Body of pancreas (tissue), 4 donors: ENCODE data around the gene HBG2. TPM values are rescaled to one million over a fixed set of nuclear protein-coding genes. Genes with fewer than 3 reads are reported as not detected.
A peak's percentile ranks its signal among the peaks of the same experiment; 100 is the strongest.

ENCODE experiments used
- ATAC-seq: fragments of 150-250 bp; one replicate; pipeline ENCODE4 v1.9.1; 2016
- DNase-seq, 4 donors: peaks; one replicate each; pipeline ENCODE4 v3.0.0-alpha.2; 2019
- H3K27ac ChIP-seq, 4 donors: fragments of 200-600 bp; sonication (generic); 1 replicate in 3 of 4; 2 replicates in 1 of 4; pipeline versions ENCODE4 v1.5.1 to v1.6.1; 2016 to 2019; ENCODE audit warnings: mild to moderate bottlenecking in 1 of 4, mixed read lengths in 1 of 4, moderate library complexity in 1 of 4
- H3K27me3 ChIP-seq, 2 donors: fragments of 200-600 bp; sonication (generic); one replicate each; pipeline ENCODE4 v1.6.0; 2016; ENCODE audit warnings: mild to moderate bottlenecking in 1 of 2
- H3K36me3 ChIP-seq, 2 donors: fragments of 200-600 bp; sonication (generic); replicated peaks in 1 of 2; 2 replicates each; pipeline ENCODE4 v1.5.1; 2016; ENCODE audit warnings: low read depth in 2 of 2; ENCODE audit not compliant: insufficient read depth in 1 of 2
- H3K4me1 ChIP-seq: fragments of 200-600 bp; sonication (generic); one replicate; pipeline ENCODE4 v1.6.0; 2016
- H3K4me3 ChIP-seq, 2 donors: fragments of 200-600 bp; sonication (generic); 1 replicate in 1 of 2; 2 replicates in 1 of 2; pipeline ENCODE4 v1.5.1; 2016 to 2019
- H3K9me3 ChIP-seq, 3 donors: fragments of 200-600 bp; sonication (generic); 1 replicate in 2 of 3; 2 replicates in 1 of 3; pipeline ENCODE4 v1.5.1; 2016
- POLR2A ChIP-seq, 3 donors: fragments of 450-650 bp; IDR thresholded peaks; one replicate each; pipeline ENCODE4 v1.6.1; 2016; ENCODE audit warnings: antibody characterized with exemption in 3 of 3, mild to moderate bottlenecking in 2 of 3
- WGBS, 2 donors: methylation state at CpG; one replicate each; pipeline ENCODE4 v1.1.5; 2017; 5-methylcytosine and 5-hydroxymethylcytosine counted together
- intact Hi-C: fragments of 100-400 bp; cut with DNase I; formaldehyde crosslinking; loops from one replicate; pipeline ENCODE4 v1.15.1; 2023
- total RNA-seq, 2 donors: library from RNA; depleted of rRNA; stranded (reverse); fragments of >200 nt; gene quantifications; one replicate each; pipeline ENCODE4 v1.1.0, GENCODE V29; 2016
- TF ChIP-seq, protein P1 (sequence below), 7 experiments: fragments of 450-650 bp in 4 of 7; fragments of 200-600 bp in 3 of 7; sonication (generic) in 3 of 7; IDR thresholded peaks; one replicate each; pipeline ENCODE4 v1.5.1; 2016 to 2019; ENCODE audit warnings: antibody characterized with exemption in 7 of 7

Gene HBG2
- total RNA-seq, 2 donors from 2014 or later = not detected

DNA sequence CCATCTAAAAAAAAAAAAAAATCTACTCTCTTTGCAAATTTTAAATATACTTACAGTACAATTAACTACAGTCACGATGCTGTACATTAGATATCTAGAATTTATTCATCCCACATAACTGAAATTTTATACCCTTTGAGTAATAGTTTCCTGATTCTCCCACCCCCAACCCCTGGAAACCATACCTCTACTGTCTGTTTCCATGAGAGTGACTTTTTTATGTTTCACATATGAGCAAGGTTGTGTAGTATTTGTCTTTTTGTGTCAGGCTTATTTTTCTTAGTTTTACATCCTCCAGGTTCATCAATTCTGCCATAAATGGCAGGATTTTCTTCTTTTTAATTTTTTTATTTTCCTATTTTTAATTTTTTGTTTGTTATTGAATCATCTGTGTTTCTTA, 30.9 kb downstream of the HBG2 start:
- Histone ChIP-seq H3K27me3 (no peaks in the 10 kb centered on the region), H3K4me1 (no peaks in the 10 kb centered on the region), H3K4me3 (no peak overlapping the region), H3K9me3 (no peaks in the 10 kb centered on the region), H3K27ac (no peak overlapping the region), H3K36me3 (no peaks in the 10 kb centered on the region)
- no peak for TF ChIP-seq POLR2A (IDR thresholded peaks at IDR 0.05)
- TF ChIP-seq, protein P1, sequence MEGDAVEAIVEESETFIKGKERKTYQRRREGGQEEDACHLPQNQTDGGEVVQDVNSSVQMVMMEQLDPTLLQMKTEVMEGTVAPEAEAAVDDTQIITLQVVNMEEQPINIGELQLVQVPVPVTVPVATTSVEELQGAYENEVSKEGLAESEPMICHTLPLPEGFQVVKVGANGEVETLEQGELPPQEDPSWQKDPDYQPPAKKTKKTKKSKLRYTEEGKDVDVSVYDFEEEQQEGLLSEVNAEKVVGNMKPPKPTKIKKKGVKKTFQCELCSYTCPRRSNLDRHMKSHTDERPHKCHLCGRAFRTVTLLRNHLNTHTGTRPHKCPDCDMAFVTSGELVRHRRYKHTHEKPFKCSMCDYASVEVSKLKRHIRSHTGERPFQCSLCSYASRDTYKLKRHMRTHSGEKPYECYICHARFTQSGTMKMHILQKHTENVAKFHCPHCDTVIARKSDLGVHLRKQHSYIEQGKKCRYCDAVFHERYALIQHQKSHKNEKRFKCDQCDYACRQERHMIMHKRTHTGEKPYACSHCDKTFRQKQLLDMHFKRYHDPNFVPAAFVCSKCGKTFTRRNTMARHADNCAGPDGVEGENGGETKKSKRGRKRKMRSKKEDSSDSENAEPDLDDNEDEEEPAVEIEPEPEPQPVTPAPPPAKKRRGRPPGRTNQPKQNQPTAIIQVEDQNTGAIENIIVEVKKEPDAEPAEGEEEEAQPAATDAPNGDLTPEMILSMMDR (IDR thresholded peaks at IDR 0.05) = no peak
- intact Hi-C loops = no loop called here
- WGBS, 2 donors = 60 to 70% methylated on average over 1 of the region's 1 CpG
- no peak for DNase-seq
- ATAC-seq = no peak

- H3K4me1 ChIP-seq = no peaks in the 10 kb centered on the region
- no peaks in the 10 kb centered on the region for H3K36me3 ChIP-seq
- H3K27ac ChIP-seq = no peak overlapping the region
- H3K4me3 ChIP-seq = no peak overlapping the region
- no peak for ATAC-seq
- DNase-seq = no peak
- H3K9me3 ChIP-seq = no peaks in the 10 kb centered on the region
- no peak for TF ChIP-seq POLR2A (IDR thresholded peaks at IDR 0.05)
- TF ChIP-seq, protein P1 (IDR thresholded peaks at IDR 0.05) = no peak
- intact Hi-C loops = no loop called here
- WGBS, 2 donors = 82 to 87% methylated on average over 6 of the region's 6 CpGs
- H3K27me3 ChIP-seq = no peaks in the 10 kb centered on the region
Observed at GRCh38 chr11:5223146-5223545, 31.4 kb downstream of the HBG2 start.

DNA sequence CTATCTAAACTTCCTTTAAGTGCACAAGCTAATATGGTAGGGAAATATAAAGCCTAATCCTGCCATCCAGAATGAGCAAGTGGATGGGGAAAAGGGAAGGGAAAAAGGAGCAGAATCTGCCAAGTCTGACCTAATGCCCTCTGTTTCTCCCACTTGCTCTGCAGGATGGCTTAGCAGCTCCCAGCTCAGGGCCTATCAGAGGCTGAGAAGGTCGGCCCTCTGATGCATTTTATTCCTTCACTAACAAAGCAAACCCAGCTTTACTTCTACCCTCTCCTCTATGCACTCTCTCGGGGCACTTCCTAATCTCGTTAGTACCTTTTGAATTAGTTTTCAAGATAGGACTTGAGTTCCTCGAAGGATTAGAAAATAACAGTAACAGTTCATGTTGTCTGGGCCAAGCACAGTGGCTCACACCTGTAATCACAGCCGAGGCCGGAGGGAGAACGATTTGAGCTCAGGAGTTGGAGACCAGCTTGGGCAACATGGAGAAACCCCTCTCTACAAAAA, 44.1 kb downstream of the HBG2 start:
- no peak for DNase-seq
- ATAC-seq = no peak
- intact Hi-C loops = no loop called here
- Histone ChIP-seq H3K36me3 (no peaks in the 10 kb centered on the region), H3K27ac (no peak overlapping the region), H3K9me3 (no peaks in the 10 kb centered on the region), H3K4me1 (no peaks in the 10 kb centered on the region), H3K27me3 (no peaks in the 10 kb centered on the region), H3K4me3 (no peak overlapping the region)
- WGBS, 2 donors = 36% methylated on average over 7 of the region's 7 CpGs
- no peak for TF ChIP-seq POLR2A (IDR thresholded peaks at IDR 0.05)
- TF ChIP-seq, protein P1 (IDR thresholded peaks at IDR 0.05) = no peak

GRCh38 chr11:5204787-5205186, 49.8 kb downstream of the HBG2 start:
- DNase-seq = no peak

GRCh38 chr11:5203366-5203765, 51.2 kb downstream of the HBG2 start:
- no peaks in the 10 kb centered on the region for H3K9me3 ChIP-seq
- intact Hi-C loops = no loop called here
- no peak for ATAC-seq
- H3K4me1 ChIP-seq = no peaks in the 10 kb centered on the region
- H3K27ac ChIP-seq = no peak overlapping the region
- 34 to 39% methylated on average over 2 of the region's 2 CpGs for WGBS, 2 donors
- TF ChIP-seq, protein P1 (IDR thresholded peaks at IDR 0.05) = no peak
- no peak for TF ChIP-seq POLR2A (IDR thresholded peaks at IDR 0.05)
- no peaks in the 10 kb centered on the region for H3K36me3 ChIP-seq
- DNase-seq = no peak
- H3K4me3 ChIP-seq = no peak overlapping the region
- H3K27me3 ChIP-seq = no peaks in the 10 kb centered on the region

More at GRCh38 chr11:5204787-5205186, 49.8 kb downstream of the HBG2 start:
- Histone ChIP-seq H3K9me3 (no peaks in the 10 kb centered on the region), H3K36me3 (no peaks in the 10 kb centered on the region), H3K4me3 (no peak overlapping the region), H3K4me1 (no peaks in the 10 kb centered on the region), H3K27me3 (no peaks in the 10 kb centered on the region), H3K27ac (no peak overlapping the region)
- intact Hi-C loops = no loop called here
- 15 to 19% methylated on average over 1 of the region's 1 CpG for WGBS, 2 donors
- ATAC-seq = no peak
- TF ChIP-seq POLR2A (IDR thresholded peaks at IDR 0.05) = no peak
- TF ChIP-seq, protein P1 (IDR thresholded peaks at IDR 0.05) = peak in 4 of 7 experiments; percentile 26 to 40 (median 34)
